Keratinocyte (primary cell): ENCODE data around the gene BRF1.

Experiments used
- CTCF ChIP-seq, 3 experiments: IDR thresholded peaks in 1 of 3; conservative IDR thresholded peaks in 1 of 3; optimal IDR thresholded peaks in 1 of 3; 2 replicates in 2 of 3; 3 replicates in 1 of 3; pipeline versions ENCODE3 to v1.5.1; 2011; ENCODE audit warnings: low read length in 3 of 3, mild to moderate bottlenecking in 3 of 3, moderate library complexity in 2 of 3, control low read depth in 1 of 3, inconsistent platforms in 1 of 3; ENCODE audit not compliant: insufficient read depth in 2 of 3; ENCODE audit errors: extremely low read depth in 1 of 3
- EZH2 ChIP-seq: IDR thresholded peaks from one replicate; pipeline ENCODE4 v1.6.1; 2012; ENCODE audit warnings: inconsistent platforms, mild to moderate bottlenecking, low read length, moderate library complexity

DNA sequence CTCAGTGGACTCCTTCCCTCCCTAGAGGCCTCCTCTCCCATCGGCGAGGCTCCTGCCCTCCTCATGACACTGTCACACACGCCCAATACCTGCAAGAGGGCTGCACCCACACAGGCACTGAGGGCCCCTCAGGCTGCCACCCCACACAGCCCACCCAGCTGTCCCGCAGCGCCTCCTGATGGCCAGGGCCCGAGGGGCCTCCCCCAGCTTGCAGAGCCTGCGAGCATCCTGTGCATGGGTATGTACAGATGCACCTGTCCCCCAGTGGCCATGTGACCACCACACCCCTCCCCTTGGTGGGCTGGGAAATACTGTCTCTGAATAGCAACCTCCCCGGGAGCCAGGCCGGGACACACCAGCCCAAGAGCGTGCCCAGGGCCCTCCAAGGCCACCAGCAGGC is 100.7 kb downstream of the BRF1 start:
- TF ChIP-seq CTCF (optimal IDR thresholded peaks at IDR 0.05 in 1 of 3, IDR thresholded peaks at IDR 0.05 in 1 of 3, conservative IDR thresholded peaks at IDR 0.05 in 1 of 3; ENCODE audit: extremely low read depth in 1 of 3, insufficient read depth in 2 of 3, low read length in 3 of 3), result peak in 1 of 3 experiments; percentile 24
- no peak for TF ChIP-seq EZH2
